ENCODE measurements around the gene LRPAP1.
"Not testable (repeated sequence)": the region's sequence is repeated elsewhere in the genome, so short reads cannot be mapped to it uniquely, and the experiment has no call there.

The LRPAP1 gene

DNA sequence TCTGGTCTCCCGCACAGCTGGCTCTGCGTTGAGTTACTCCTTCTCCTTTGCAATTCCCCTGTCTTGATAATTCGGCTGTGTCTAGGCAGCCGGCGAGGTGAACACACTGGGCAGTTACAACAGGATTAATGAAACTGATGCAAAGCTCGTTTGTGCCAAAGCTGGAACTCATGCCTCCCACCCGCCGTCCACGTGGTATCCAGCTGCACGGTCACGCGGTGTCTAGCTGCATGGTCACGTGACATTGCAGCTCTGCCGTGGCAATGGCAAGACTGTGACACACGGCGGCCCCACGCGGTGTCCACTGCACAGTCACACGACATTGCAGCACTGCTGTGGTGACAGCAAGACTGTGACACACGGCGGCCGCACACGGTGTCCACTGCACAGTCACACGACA is 31.2 kb upstream of the LRPAP1 start:
- no peak for TF ChIP-seq GATA1 (IDR thresholded peaks at IDR 0.05; ENCODE audit: low read depth, low read length)
- TF ChIP-seq POLR2A (IDR thresholded peaks at IDR 0.05; ENCODE audit: low read length), result no peak
- no peak for DNase-seq

DNA sequence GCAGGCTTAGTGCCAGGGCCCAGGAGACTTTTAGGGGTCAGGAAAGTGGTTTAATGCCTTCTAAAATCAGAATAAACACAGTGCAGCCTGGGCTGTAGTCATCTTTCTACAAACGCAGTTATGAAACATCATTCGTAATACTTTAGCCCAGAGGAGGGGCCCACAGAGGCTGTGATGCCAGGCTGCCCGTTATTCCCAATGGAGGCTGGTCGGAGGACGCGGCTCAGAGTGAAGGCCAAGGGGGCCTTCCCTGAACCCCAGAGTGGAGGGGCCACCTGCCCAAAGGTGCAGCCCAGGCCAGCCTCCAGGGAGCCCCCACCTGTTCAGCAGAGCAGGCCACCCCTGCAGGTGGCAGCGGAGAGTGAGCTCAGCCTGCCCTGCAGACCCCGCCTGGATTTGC is 29.9 kb upstream of the LRPAP1 start:
- DNase-seq, result not testable (repeated sequence)

DNA sequence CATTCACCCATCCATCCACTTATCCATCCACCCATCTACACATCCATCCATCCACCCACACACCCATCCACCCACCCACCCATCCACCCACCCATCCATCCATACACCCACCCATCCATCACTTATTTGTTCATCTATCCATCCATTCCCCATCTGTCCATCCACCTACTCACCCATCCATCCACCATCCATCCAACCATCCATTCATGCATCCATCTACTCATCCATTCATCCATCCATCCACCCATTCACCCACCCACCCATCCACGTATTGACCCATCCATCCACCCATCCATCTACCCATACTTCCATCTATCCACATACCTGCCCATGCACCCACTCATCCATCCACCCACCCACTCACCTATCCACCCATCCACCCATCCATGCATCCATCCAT is 28.2 kb upstream of the LRPAP1 start:
- DNase-seq, result not testable (repeated sequence)

DNA sequence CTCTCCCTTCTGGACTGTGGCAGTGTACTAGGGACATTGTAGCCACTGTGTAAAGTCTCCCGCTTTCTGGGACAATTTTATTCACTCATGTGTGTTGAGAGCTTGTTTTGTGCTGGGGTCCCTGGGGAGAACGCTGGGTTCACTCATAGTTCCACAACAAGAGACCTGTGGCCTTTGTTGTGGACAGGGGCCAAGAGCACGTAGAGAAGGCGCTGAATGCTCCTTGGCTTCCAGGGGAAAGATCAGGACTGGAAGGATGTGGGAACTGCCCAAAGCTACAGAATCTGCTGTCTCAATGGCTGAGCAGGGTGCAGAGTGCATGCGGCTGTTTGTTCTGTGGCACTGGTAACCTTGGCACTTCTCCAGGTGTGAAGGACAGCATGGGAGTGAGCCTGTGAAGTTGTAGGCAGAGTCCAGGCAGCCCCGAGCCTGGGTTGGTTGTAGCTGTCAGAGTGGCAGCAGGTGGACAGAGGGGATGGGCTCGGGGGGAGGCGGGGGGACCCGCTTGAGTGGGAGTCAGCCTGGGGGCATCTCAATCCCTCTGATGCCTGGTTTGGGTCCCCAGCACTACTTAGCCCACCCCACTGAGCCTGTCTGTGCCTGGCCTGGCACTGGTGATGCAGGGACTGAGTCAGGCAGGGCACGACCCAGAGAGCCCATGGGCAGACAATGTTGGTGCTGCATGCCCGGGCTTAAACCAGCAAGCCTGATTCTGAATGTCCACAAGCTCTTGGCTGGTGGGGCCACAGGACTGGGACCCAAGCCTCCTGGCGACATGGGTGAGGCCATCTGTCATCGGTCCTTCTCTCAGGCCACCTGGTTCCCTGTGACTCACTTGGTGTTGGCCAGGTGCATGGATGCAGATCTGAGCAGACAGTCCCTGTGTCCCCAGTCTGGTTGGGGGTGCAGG is 27.4 kb upstream of the LRPAP1 start:
- DNase-seq, result not testable (repeated sequence)

DNA sequence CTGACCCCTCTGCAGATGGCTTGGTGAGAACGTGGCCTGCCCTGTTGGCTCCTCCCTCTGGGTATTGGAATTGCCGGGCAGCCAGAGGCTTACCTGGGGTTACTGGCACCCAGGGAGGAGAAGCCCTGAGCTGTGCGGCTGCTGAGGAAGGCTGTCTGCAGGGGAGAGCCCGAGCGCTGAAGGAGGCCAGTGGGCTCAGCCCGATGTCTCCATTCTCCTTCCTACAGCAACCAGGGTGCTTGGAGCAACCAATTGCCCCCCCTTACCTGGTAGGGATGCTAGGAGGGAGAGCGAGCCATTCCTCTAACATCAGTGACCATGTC is 26.3 kb upstream of the LRPAP1 start:
- DNase-seq, result not testable (repeated sequence)

DNA sequence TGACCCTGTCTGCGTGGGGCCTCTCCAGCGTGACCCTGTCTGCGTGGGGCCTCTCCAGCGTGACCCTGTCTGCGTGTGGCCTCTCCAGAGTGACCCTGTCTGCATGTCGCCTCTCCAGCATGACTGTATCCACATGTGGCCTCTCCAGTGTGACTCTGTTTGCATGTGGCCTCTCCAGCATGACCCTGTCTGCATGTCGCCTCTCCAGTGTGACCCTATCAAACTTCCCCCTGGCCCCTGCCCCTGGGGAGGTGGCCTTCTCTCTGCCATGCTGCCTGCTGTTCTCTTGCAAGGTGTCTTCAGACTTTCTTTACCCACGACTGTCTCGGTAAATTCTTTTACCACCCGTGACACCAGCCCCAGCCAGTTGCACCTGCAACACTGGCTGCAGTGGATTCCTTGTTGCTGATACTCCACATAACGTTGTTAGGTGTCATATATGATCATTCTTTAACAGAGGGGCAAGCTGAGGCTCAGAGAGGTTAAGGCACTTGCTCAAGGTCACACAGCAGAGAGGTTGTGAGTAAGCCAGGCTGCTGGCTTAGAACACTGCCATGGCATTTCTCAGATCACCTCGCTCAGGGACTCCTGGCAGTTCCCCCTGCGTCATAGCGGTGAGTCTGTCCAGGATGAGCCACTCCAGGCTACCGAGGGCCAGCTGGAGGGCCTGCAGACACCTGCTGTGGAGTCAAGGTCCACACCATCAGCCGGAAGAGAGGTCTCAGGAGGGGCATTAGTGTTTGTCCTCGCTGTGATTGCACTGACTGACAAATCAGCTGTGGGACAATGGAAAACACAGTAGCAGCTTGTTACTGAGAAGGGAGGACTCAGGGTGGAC is 25.7 kb upstream of the LRPAP1 start:
- DNase-seq, result not testable (repeated sequence)

DNA sequence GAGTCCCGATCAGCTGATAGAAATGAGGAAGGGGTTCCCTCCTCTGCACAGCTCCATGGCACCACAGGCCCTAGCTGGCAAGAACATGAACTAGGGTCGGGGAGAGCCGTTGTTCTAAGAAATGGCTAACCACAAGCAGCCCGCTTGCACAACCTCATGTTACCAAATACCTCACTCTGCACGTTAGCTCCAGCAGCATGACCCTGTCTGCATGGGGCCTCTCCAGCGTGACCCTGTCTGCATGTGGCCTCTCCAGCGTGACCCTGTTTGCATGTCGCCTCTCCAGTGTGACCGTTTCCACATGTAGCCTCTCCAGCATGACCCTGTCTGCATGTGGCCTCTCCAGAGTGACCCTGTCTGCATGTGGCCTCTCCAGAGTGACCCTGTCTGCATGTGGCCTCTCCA is 24.9 kb upstream of the LRPAP1 start:
- not testable (repeated sequence) for DNase-seq

DNA sequence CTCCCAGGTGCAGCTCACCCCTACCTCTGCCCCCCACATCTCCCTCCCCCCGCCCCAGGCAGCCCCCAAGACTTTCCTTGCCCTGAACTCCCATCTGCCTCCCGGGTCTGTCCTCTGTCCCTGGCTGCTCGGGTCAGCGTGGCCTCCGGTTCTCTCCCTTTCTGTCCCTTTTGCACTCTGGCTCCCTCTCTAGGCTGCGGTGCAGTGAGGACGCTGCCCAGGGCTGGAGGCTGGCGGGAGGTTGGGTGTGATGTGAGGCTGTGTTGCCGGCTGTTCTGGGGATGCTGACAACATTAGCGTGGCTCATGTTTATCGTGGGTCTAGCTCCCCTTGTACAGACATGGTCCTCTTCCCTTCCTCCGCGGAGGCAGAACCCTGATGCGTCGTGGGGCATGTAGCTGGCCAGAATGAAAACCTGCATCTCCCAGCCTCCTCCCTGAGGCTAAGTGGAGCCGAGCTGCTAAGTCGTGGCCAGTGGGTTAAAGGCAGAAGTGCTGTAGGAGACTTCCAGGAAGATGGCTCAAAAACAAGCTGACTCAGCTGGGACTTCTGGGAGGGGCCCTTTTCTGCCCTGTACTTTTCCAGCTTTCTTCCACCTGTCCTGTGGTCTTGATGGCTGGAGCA is 24.1 kb upstream of the LRPAP1 start:
- DNase-seq, result not testable (repeated sequence)

DNA sequence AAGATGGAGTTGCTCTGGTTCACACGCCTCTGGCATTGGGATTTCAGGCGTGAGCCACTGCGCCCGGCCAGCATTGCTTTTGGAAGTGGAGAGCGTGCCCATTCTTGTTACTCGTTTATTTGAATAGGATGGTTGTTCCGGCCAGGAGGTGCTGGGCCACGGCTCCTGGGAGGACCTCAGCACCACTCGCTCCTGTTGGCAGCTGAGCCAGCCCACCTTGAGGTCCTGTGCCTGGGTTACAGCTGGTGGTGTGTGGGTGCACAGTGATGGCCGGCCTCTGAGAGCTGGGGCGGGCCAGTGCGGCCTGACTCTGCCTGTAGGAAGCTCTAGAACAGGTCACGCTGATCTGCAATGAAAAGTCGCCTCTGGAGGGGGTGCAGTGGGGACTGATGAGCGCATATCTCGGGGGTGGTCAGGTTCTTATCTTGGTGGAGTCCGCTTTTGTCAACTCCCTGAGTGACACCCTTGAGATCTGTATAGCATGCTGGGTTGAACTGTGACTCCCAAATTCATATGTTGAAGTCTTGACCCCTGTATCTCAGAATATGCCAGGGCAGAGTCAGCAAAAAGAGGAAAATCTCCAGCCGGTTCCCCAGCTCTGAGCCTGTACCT is 23.3 kb upstream of the LRPAP1 start:
- DNase-seq, result not testable (repeated sequence)

DNA sequence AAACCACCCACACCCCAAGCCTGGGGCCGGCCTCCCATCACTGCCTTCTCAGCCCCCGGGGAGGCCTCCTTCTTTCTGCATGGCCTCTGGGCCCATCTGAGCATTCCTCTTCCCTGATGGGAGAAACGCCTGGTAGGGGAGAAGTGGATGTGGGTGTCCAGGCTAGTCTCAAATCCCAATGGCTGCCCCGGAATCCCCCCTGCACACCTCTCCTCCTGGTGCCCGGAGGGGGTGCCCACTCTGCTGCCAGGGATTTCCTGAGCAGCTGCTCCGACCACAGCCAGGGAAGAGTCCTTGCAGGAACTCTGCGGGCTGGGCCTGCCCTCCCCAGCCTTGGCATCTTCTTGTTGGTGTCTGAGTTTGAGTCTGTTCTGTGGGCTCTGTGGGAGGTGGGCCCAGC is 19.1 kb upstream of the LRPAP1 start:
- DNase-seq, result not testable (repeated sequence)

DNA sequence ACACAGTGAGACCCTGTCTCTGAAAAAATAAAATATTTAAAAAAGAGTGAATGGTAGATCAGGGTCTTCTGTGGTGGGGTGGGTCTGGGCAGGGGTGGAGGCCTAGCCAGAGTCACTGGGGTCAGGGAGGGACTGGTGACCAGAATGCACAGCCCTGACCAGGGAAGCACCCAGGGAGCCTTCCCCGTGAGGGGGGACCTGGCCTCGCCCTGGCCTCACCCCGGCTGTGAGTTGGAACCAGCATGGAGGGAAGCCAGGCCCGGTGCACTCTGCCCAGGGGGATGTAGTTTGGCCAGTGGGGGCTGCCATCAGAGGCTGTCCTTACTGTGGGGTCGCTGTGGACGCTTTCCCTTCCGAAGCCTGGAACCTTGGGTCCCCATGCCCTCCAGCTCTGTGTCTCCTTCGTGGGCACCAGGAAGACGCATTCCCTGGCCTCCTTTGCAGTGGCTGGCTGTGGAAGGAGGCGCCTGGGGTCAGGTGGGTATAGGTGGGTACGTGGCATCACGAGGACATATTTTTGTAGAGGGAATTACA is 18.6 kb upstream of the LRPAP1 start:
- not testable (repeated sequence) for DNase-seq

DNA sequence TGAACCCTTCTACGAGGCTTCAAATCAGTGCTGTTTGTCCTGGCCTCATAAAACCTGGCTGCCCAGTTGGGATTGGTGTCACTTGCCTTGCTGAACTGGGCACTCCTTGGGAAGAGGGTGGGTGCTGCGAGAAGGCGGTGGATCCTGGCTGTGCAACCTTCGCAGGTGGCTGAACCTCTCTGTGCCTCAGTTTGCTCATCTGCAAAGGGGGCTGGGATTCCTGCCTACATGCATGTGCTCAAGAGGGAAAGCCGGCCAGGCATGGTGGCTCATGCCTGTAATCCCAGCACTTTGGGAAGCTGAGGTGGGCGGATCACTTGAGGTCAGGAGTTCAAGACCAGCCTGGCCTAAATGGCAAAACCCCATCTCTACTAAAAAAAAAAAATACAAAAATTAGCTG is 17.8 kb upstream of the LRPAP1 start:
- DNase-seq, result not testable (repeated sequence)

DNA sequence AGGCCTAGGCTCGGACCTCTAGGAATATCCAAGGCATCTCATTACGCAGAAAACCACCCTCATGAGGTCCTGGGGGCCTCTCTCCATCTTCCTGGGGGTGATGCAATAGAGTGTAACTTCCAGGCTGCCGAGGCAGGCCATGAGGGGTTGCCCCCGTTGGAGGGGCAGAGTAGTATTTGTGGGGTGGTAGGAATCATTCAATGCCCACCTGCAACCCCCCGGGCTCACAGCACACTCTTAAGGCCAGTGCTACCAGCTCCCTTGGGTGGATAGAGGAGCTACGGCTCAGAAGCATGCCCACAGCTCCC is 17.4 kb upstream of the LRPAP1 start:
- not testable (repeated sequence) for DNase-seq

DNA sequence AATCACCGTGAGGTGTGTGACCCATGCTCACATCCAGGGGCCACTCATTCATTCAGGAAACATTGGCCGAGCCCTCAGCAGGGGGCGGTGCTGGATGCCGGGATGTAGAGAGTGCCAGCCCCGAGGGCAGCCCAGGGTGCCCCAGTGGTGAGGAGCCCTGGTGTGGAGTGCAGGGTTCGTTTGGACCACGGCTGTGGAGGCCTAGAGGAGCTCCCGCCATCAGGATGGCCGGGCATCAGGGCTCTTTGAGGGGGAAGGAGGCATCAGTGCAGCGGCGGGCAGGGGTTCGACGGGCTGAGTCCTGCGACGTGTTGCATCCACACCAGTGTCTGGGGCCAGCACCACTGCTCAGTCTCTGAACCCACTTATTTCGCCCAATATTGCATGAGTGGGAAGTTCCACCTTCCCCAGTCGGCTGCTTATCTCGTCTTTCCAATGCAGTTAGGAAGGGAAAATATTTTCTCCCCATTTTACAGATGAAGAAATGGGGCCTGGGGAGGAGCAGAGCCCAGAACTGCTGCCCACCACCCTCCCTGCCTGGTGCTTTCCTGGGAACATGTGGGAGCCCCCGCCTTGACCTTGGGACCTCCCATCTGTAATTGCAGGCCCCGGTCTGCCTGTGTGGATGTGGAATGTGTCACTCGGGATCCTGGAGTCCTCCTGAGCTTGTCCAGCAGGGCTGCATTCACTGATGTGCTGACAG is 16.9 kb upstream of the LRPAP1 start:
- DNase-seq, result not testable (repeated sequence)

DNA sequence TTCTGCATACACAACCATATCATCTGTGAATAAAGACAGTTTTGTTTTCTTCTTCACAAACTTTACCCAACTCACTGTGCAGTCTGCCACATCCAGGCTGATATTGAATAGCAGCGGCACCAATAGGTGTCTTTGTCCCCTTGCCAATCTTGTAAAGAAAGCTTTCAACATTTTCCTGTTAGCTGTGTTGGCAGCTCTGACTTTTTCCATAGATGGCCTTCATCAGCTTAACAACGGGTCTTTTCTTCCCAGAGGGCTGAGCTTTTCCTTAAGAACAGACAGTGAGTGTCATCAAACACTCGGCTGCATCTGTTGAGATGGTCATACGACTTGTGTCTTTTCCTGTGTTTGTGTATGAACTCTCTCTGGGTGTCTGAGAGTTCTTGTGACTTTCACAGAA is 14.5 kb upstream of the LRPAP1 start:
- DNase-seq, result not testable (repeated sequence)

DNA sequence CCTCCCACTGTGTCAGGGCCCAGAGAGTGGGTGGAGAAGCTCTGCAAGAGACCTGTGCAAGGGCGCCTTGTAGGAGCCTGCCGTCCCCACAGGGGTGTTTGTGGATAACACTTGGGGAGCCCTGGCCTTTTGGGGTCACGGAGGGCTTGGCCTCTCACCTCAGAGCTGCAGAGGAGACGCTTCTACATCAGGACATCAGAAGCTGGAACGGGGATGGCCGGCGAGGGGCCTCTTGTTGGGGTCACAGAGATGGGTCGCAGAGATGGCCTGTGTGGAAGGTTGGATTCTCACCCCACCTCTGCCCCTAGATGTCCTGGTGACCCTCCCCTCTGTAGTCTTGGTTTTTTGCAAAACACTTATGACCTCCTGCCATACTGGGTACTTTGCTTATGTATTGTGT is 13.1 kb upstream of the LRPAP1 start:
- DNase-seq, result not testable (repeated sequence)

DNA sequence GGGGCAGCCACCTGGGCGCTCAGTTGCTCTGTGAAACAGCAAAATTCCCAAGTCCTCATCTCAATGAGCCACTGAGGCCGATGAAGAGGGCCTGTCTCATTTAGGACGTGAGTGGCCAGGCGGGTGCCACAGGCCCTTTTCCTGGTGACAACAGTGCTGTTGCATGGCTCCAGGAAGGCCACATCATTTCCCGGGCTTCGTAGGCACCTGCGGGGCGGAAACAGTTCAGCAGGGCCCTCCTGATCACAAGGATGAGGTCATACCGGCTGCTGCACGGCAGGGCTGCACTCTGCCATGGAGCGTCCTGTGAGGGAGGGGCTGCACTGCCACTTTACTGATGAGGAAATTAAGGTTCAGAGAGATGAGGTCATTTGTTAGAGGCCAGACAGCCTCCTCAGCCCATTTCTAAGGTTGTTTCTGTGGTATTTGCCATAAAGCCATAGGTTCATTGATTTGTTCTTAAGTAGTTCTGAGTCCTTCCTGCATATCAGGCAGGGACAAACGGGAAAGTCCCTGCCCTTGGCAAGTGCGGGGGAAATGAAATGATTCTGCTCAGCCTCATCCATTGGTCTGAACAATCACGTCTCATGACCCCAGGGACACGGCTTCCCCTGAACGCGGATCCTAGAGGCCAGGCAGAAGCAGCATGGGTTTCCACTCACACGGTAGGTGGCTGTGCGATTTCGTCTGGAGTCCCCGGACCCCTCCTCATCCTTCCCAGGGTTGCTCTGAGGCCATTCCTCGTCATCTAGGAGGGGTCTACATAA is 12.2 kb upstream of the LRPAP1 start:
- DNase-seq, result not testable (repeated sequence)

DNA sequence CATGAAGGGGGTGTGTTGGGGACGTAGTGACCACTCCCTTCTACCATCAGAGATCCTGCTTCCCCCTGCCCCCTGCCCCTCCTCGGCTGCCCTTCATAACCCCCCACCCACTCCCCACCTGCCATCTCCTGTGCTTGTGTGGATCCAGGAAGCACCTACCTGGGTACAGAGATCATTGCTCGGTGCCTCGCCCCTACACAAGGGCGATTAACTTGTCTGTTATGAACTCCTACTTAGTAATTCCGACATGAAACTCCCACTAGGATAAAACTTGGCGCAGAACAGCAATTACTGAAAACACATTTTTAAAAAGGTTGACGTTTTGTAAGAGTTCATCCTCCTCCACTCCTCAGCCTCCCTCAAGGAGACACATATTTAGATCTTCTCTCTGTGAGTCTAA is 11.2 kb upstream of the LRPAP1 start:
- DNase-seq, result not testable (repeated sequence)

DNA sequence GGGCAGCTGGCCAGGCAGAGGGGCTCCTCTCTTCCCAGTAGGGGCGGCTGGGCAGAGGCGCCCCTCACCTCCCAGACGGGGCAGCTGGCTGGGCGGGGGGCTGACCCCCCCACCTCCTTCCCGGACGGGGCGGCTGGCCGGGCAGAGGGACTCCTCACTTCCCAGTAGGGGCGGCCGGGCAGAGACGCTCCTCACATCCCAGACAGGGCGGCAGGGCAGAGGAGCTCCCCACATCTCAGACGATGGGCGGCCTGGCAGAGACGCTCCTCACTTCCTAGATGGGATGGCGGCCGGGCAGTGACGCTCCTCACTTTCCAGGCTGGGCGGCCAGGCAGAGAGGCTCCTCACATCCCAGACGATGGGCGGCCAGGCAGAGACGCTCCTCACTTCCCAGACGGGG is 6.7 kb upstream of the LRPAP1 start:
- not testable (repeated sequence) for DNase-seq

DNA sequence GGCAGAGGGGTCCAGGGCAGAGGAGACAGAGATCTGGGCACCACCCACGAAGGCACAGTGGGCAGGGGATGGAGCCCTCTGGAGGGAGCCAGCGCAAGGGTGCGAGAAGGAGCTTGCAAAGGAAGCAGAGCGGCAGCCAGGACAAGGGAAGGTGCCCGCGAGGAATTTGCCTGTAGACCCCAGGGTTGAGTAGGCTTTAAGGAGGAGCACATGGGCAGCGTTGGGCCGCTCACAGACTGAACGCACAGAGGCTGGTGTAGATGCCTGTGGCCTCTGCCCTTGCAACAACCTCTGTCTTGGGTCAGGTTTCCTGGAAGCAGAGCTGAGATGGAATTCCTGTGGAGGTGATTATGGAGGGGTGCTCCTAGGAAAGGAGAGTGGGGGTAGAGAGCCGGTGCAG is 3.6 kb upstream of the LRPAP1 start:
- not testable (repeated sequence) for DNase-seq
